ENCODE results near the gene TUT7. TPM values are rescaled to one million over a fixed set of nuclear protein-coding genes. Genes with fewer than 3 reads are reported as not detected.

TUT7 gene
- total RNA-seq, 4 donors from 2014 or later, result 15.4 to 89.1 (median 38.6) TPM

DNA sequence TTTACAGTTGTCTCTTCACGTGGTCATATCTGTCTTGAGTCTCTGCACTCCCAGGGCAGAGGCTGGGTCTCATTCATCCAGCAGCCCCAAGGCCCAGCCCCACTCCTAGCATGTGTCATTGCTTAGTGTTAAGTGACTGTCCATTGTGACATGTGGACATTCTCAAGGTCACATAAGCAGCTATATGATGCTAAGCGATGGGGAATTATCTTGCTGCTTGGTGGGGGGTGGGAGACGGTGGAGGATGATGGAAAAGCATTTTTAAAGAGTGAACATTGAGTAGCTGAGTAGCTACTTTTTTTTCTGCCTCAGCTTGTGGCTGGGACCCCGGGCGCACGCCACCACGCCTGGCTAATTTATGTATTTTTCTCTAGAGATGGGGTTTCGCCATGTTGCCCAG is 94.7 kb downstream of the TUT7 start, which contains the start of gene C9orf153:
C9orf153 (minus strand) TSS at position 101 of the 400 bp plus-strand sequence. CDS start 30,054 bp downstream, outside the sequence.
- TF ChIP-seq POLR2A (IDR thresholded peaks at IDR 0.05) (no peak), CTCF (IDR thresholded peaks at IDR 0.05 in 4 of 5, conservative IDR thresholded peaks at IDR 0.05 in 1 of 5) (no peak)
- Histone ChIP-seq H3K27me3 (no peaks in the 10 kb centered on the region), H3K4me1 (peaks cover 0 to 8% of the 10 kb centered on the region in 2 donors), H3K4me3 (no peak within 1 kb of the TSS), H3K9me3 (no peaks in the 10 kb centered on the region), H3K27ac (no peak within 1 kb of the TSS), H3K36me3 (peaks cover 0 to 23% of the 10 kb centered on the region in 2 donors)
- DNase-seq (no peak), ATAC-seq (no peak)
- in situ Hi-C loops (cut with MboI; ENCODE audit: low sequenced_read_pairs in 4 of 4) (no loop called here), intact Hi-C loops (cut with DNase I; ENCODE audit: low total_unique reads) (no loop called here)

DNA sequence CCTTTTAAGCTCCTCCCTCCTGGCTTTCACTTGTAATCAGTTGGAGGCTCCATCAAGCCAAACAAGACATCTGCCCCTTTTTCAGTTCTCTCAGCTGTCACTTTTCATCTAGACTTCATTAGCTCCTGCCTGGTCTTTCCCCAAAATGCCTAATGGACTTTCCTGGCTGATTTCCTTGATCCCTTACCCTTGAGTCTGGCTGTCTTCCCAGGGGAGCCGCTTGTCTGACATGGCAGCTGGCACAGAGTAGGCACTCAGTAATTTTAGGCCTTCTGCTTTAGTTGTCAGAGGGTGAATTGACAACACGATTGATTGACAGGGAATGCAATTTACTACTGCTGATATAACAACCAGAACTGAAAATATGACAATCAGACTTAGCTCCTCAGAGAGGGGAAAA is 96.8 kb downstream of the TUT7 start:
- intact Hi-C loops (cut with DNase I; ENCODE audit: low total_unique reads) (no loop called here), in situ Hi-C loops (cut with MboI; ENCODE audit: low sequenced_read_pairs in 4 of 4) (no loop called here)
- ATAC-seq, result no peak
- Histone ChIP-seq H3K36me3 (peaks cover 0 to 5% of the 10 kb centered on the region in 2 donors), H3K27ac (no peak overlapping the region), H3K27me3 (no peaks in the 10 kb centered on the region), H3K9me3 (no peaks in the 10 kb centered on the region), H3K4me3 (no peak overlapping the region), H3K4me1 (no peaks in the 10 kb centered on the region)
- TF ChIP-seq CTCF (IDR thresholded peaks at IDR 0.05 in 4 of 5, conservative IDR thresholded peaks at IDR 0.05 in 1 of 5) (no peak), POLR2A (IDR thresholded peaks at IDR 0.05) (no peak)
- no peak for DNase-seq

GRCh38 chr9:86256653-86257052 is 97.6 kb downstream of the TUT7 start:
- no peak for ATAC-seq
- Histone ChIP-seq H3K4me3 (no peak overlapping the region), H3K27me3 (no peaks in the 10 kb centered on the region), H3K4me1 (no peaks in the 10 kb centered on the region), H3K36me3 (no peaks in the 10 kb centered on the region), H3K9me3 (no peaks in the 10 kb centered on the region), H3K27ac (no peak overlapping the region)
- TF ChIP-seq POLR2A (IDR thresholded peaks at IDR 0.05) (no peak), CTCF (IDR thresholded peaks at IDR 0.05 in 4 of 5, conservative IDR thresholded peaks at IDR 0.05 in 1 of 5) (no peak)
- no peak for DNase-seq
- in situ Hi-C loops (cut with MboI; ENCODE audit: low sequenced_read_pairs in 4 of 4), result no loop called here
- intact Hi-C loops (cut with DNase I; ENCODE audit: low total_unique reads), result no loop called here

- peak in 1 of 2 donors; percentile 89 for ATAC-seq
- H3K9me3 ChIP-seq, result no peaks in the 10 kb centered on the region
- no peaks in the 10 kb centered on the region for H3K36me3 ChIP-seq
- no peak overlapping the region for H3K27ac ChIP-seq
- no peaks in the 10 kb centered on the region for H3K4me1 ChIP-seq
- in situ Hi-C loops (cut with MboI; ENCODE audit: low sequenced_read_pairs in 4 of 4), result no loop called here
- no peak overlapping the region for H3K4me3 ChIP-seq
- peak in 1 of 2 donors; percentile 5 for DNase-seq
- TF ChIP-seq CTCF (IDR thresholded peaks at IDR 0.05 in 4 of 5, conservative IDR thresholded peaks at IDR 0.05 in 1 of 5) (no peak), POLR2A (IDR thresholded peaks at IDR 0.05) (no peak)
- intact Hi-C loops (cut with DNase I; ENCODE audit: low total_unique reads), result no loop called here
- no peaks in the 10 kb centered on the region for H3K27me3 ChIP-seq
Observed at GRCh38 chr9:86253577-86253976, 100.6 kb downstream of the TUT7 start.

GRCh38 chr9:86252870-86253269 is 101.3 kb downstream of the TUT7 start:
- DNase-seq (no peak), ATAC-seq (no peak)
- no peak for TF ChIP-seq CTCF (IDR thresholded peaks at IDR 0.05 in 4 of 5, conservative IDR thresholded peaks at IDR 0.05 in 1 of 5)
- no peak for TF ChIP-seq POLR2A (IDR thresholded peaks at IDR 0.05)
- H3K27me3 ChIP-seq, result no peaks in the 10 kb centered on the region
- H3K27ac ChIP-seq, result no peak overlapping the region
- H3K36me3 ChIP-seq, result no peaks in the 10 kb centered on the region
- intact Hi-C loops (cut with DNase I; ENCODE audit: low total_unique reads) (no loop called here), in situ Hi-C loops (cut with MboI; ENCODE audit: low sequenced_read_pairs in 4 of 4) (no loop called here)
- no peaks in the 10 kb centered on the region for H3K4me1 ChIP-seq
- no peak overlapping the region for H3K4me3 ChIP-seq
- no peaks in the 10 kb centered on the region for H3K9me3 ChIP-seq
